SK-N-SH (cell line): ENCODE data around the gene BPIFA2. TPM values are rescaled to one million over a fixed set of nuclear protein-coding genes. Genes with fewer than 3 reads are reported as not detected.

Experiments used
- CTCF ChIA-PET: fragments of 300-600, 350-600 bp; formaldehyde crosslinking; extraction: SDS; loops from one replicate; lab custom pipeline; 2021; lab: Yijun Ruan, JAX
- POLR2A ChIA-PET: fragments of 350-600 bp; sonication (Branson Sonifier 250); formaldehyde crosslinking; extraction: SDS; loops from one replicate; lab custom pipeline; 2020; ENCODE audit warnings: antibody characterized with exemption, inconsistent platforms; lab: Yijun Ruan, JAX
- DNase-seq: peaks from one replicate; pipeline ENCODE4 v3.0.0; 2012
- H2AFZ ChIP-seq: fragments of 200-600 bp; sonication (generic); 2 replicates; pipeline ENCODE4 v1.8.1; 2016; ENCODE audit warnings: antibody characterized with exemption, mild to moderate bottlenecking, low read depth
- H3F3A ChIP-seq: fragments of 200-600 bp; sonication (generic); replicated peaks from 2 replicates; pipeline ENCODE3; 2016; ENCODE audit warnings: antibody characterized with exemption, mild to moderate bottlenecking; ENCODE audit not compliant: insufficient read depth
- H3K27ac ChIP-seq, 2 experiments: fragments of 200-500 bp in 1 of 2; fragments of 200-600 bp in 1 of 2; sonication (Bioruptor generic) in 1 of 2; sonication (generic), shearing (Covaris generic) in 1 of 2; 2 replicates each; pipeline versions ENCODE4 v1.5.1 to v1.6.1; 2014 to 2016; ENCODE audit warnings: low read depth in 2 of 2, inconsistent platforms in 1 of 2, low read length in 1 of 2, mild to moderate bottlenecking in 1 of 2, mixed read lengths in 1 of 2
- H3K27me3 ChIP-seq: fragments of 200-600 bp; sonication (generic), shearing (Covaris generic); 2 replicates; pipeline ENCODE4 v1.6.1; 2016; ENCODE audit warnings: mixed run types; ENCODE audit not compliant: insufficient read depth
- H3K36me3 ChIP-seq, 2 experiments: fragments of 200-500 bp in 1 of 2; fragments of 200-600 bp in 1 of 2; sonication (Bioruptor generic) in 1 of 2; sonication (generic) in 1 of 2; replicated peaks in 1 of 2; 2 replicates each; pipeline versions ENCODE3 to v1.5.1; 2014 to 2016; ENCODE audit warnings: low read length in 1 of 2, mild to moderate bottlenecking in 1 of 2; ENCODE audit not compliant: insufficient read depth in 2 of 2, control insufficient read depth in 1 of 2
- H3K4me1 ChIP-seq, 2 experiments: fragments of 200-500 bp in 1 of 2; fragments of 200-600 bp in 1 of 2; sonication (Bioruptor generic) in 1 of 2; sonication (generic), shearing (Covaris generic) in 1 of 2; 2 replicates each; pipeline versions ENCODE4 v1.5.1 to v1.6.1; 2014 to 2016; ENCODE audit warnings: low read depth in 1 of 2, low read length in 1 of 2, mixed run types in 1 of 2; ENCODE audit not compliant: insufficient read depth in 2 of 2, control insufficient read depth in 1 of 2
- H3K4me2 ChIP-seq: fragments of 200-600 bp; sonication (generic), shearing (Covaris generic); 2 replicates; pipeline ENCODE4 v1.6.1; 2017; ENCODE audit warnings: mixed run types
- H3K4me3 ChIP-seq, 2 experiments: fragments of 200-500 bp in 1 of 2; fragments of 200-600 bp in 1 of 2; sonication (Bioruptor generic) in 1 of 2; sonication (generic), shearing (Covaris generic) in 1 of 2; 2 replicates each; pipeline versions ENCODE4 v1.5.1 to v1.8.1; 2014 to 2016; ENCODE audit warnings: low read depth in 2 of 2, inconsistent platforms in 1 of 2, low read length in 1 of 2, mild to moderate bottlenecking in 1 of 2, mixed read lengths in 1 of 2, moderate library complexity in 1 of 2
- H3K79me2 ChIP-seq: fragments of 200-600 bp; sonication (generic); 2 replicates; pipeline ENCODE4 v1.8.1; 2017; ENCODE audit warnings: mild to moderate bottlenecking; ENCODE audit not compliant: insufficient read depth
- H3K9ac ChIP-seq: fragments of 200-600 bp; sonication (generic); 2 replicates; pipeline ENCODE4 v1.6.1; 2017; ENCODE audit warnings: mixed run types
- H3K9me2 ChIP-seq: fragments of 200-600 bp; sonication (generic); 2 replicates; pipeline ENCODE4 v1.6.1; 2017; ENCODE audit warnings: mixed run types
- H3K9me3 ChIP-seq: fragments of 200-600 bp; sonication (generic); 2 replicates; pipeline ENCODE4 v1.6.1; 2017; ENCODE audit warnings: mixed run types, mild to moderate bottlenecking, moderate library complexity
- H4K20me1 ChIP-seq: fragments of 200-600 bp; sonication (generic); 2 replicates; pipeline ENCODE4 v1.6.1; 2017; ENCODE audit warnings: mild to moderate bottlenecking, mixed run types; ENCODE audit not compliant: insufficient read depth
- CHD2 ChIP-seq: fragments of 150-350 bp; IDR thresholded peaks from 2 replicates; pipeline ENCODE4 v1.6.1; 2018; ENCODE audit warnings: low read length; ENCODE audit not compliant: partially characterized antibody
- FOXJ3 ChIP-seq: sonication (generic); formaldehyde crosslinking; IDR thresholded peaks from 2 replicates; pipeline ENCODE4 v1.5.1; 2020; ENCODE audit warnings: mild to moderate bottlenecking, missing genetic modification reagents
- GATA2 ChIP-seq: sonication (generic); formaldehyde crosslinking; IDR thresholded peaks from 2 replicates; pipeline ENCODE4 v1.5.0; 2020; ENCODE audit warnings: mild to moderate bottlenecking, missing genetic modification reagents
- MEF2A ChIP-seq: IDR thresholded peaks from 2 replicates; pipeline ENCODE4 v1.4.0; 2012; ENCODE audit warnings: low read depth, borderline replicate concordance
- MXI1 ChIP-seq: IDR thresholded peaks from 2 replicates; pipeline ENCODE4 v1.6.1; 2012; ENCODE audit warnings: mild to moderate bottlenecking, low read depth, low read length, improper control_type of control experiment
- POLR2AphosphoS5 ChIP-seq: IDR thresholded peaks from 2 replicates; pipeline ENCODE4 v1.6.1; 2012; ENCODE audit warnings: low read depth, low read length
- RXRA ChIP-seq: IDR thresholded peaks from 2 replicates; pipeline ENCODE4 v1.4.0; 2012; ENCODE audit warnings: low read depth, mild to moderate bottlenecking, borderline replicate concordance
- SIN3A ChIP-seq: IDR thresholded peaks from 2 replicates; pipeline ENCODE4 v1.6.1; 2012; ENCODE audit warnings: low read depth, mild to moderate bottlenecking, low read length, moderate library complexity, borderline replicate concordance
- SMC3 ChIP-seq: IDR thresholded peaks from 2 replicates; pipeline ENCODE4 v1.6.1; 2012; ENCODE audit warnings: low read depth, low read length, improper control_type of control experiment
- WGBS: methylation state at CpG from one replicate; pipeline ENCODE4 v1.1.6; 2017; ENCODE audit warnings: low lambda C conversion rate; 5-methylcytosine and 5-hydroxymethylcytosine counted together
- polyA plus RNA-seq, 3 experiments: library from polyadenylated mRNA; depleted of rRNA; stranded (reverse); fragments of >200 nt; gene quantifications; 2 replicates each; pipeline ENCODE4 v1.2.3, GENCODE V29; 2012
- TF ChIP-seq, protein P1 (sequence below): fragments of 200-600 bp; sonication (generic); IDR thresholded peaks from 2 replicates; pipeline ENCODE4 v1.6.1; 2017; ENCODE audit warnings: antibody characterized with exemption, mild to moderate bottlenecking, moderate library complexity
- TF ChIP-seq, protein P2 (sequence below): IDR thresholded peaks from 2 replicates; pipeline ENCODE4 v1.4.0; 2012; ENCODE audit warnings: low read depth
- TF ChIP-seq, protein P3 (sequence below): IDR thresholded peaks from 2 replicates; pipeline ENCODE4 v1.4.0; 2012; ENCODE audit warnings: low read depth, borderline replicate concordance

Gene BPIFA2
- polyA plus RNA-seq, 1 of the 3 experiments (the other 2 are of a cell fraction), result not detected

DNA sequence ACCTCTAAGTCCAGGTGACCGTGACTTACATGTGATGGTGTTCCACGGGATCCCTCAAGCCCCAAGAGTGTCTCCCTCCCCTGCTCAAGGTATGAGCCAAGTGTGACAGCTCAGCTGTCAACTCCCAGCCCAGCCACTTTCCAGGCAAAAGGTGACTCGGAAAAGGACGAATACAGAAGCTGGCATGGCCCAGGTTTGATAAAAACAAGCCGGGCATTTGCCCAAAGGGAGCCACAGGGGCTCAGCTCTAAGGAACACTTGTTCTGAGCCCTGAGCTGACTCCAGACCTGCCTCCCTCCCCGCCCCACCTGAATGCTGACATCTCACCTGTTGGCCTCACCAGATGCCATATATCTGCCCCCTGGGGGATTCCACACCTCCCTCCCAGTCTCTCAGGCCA, 43.0 kb upstream of the BPIFA2 start:
- H3K79me2 ChIP-seq, result no peaks in the 10 kb centered on the region
- no peaks in the 10 kb centered on the region for H3K9me2 ChIP-seq
- no peaks in the 10 kb centered on the region; the same call in 1 of the 2 replicates for H3K27me3 ChIP-seq
- no peak overlapping the region for H3K4me3 ChIP-seq
- ChIA-PET POLR2A (no interaction called here), CTCF (interaction anchor here (0.6 kb wide), 1 partner anchor 167 kb away, joined by 3 read pairs; no protein-coding TSS in a partner anchor)
- H3K27ac ChIP-seq, result no peak overlapping the region
- no peaks in the 10 kb centered on the region for H4K20me1 ChIP-seq
- TF ChIP-seq SIN3A (no peak), CHD2 (no peak), RXRA (no peak), MXI1 (no peak), POLR2AphosphoS5 (no peak), FOXJ3 (CRISPR knock-in tag) (no peak)
- TF ChIP-seq, protein P1, sequence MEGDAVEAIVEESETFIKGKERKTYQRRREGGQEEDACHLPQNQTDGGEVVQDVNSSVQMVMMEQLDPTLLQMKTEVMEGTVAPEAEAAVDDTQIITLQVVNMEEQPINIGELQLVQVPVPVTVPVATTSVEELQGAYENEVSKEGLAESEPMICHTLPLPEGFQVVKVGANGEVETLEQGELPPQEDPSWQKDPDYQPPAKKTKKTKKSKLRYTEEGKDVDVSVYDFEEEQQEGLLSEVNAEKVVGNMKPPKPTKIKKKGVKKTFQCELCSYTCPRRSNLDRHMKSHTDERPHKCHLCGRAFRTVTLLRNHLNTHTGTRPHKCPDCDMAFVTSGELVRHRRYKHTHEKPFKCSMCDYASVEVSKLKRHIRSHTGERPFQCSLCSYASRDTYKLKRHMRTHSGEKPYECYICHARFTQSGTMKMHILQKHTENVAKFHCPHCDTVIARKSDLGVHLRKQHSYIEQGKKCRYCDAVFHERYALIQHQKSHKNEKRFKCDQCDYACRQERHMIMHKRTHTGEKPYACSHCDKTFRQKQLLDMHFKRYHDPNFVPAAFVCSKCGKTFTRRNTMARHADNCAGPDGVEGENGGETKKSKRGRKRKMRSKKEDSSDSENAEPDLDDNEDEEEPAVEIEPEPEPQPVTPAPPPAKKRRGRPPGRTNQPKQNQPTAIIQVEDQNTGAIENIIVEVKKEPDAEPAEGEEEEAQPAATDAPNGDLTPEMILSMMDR, result no peak
- TF ChIP-seq, all 33 proteins: peak for 0
- no peak overlapping the region for H3K4me2 ChIP-seq
- H3K4me1 ChIP-seq, result no peaks in the 10 kb centered on the region
- 0% methylated on average over 6 of the region's 6 CpGs for WGBS
- H3K36me3 ChIP-seq, result no peaks in the 10 kb centered on the region
- no peaks in the 10 kb centered on the region for H3F3A ChIP-seq
- DNase-seq, result no peak
- H2AFZ ChIP-seq, result no peak overlapping the region
- H3K9ac ChIP-seq, result no peak overlapping the region
- no peaks in the 10 kb centered on the region for H3K9me3 ChIP-seq

DNA sequence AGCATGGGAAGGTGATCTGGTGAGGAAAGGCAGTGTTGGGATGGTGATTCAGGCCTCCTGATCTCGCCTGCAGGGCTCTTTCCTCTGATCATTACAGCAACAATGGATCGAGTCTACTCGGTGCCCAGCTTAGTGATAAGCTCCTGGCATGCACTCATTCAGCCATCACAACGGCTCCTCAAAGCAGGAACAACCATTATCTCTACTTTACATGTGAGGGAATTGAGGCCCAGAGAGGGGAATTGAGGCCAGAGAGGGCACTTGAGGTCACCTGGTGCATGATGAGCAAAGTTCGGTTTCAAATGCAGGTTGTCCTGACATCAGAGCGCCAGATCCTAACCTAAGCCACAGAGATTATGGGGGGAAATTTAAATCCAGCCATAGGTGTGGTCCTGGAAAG, 42.0 kb upstream of the BPIFA2 start:
- Histone ChIP-seq H3K79me2 (no peaks in the 10 kb centered on the region), H3K36me3 (no peaks in the 10 kb centered on the region), H3K4me2 (no peak overlapping the region), H3K27ac (no peak overlapping the region), H3F3A (no peaks in the 10 kb centered on the region), H3K4me3 (no peak overlapping the region), H3K9ac (no peak overlapping the region), H3K4me1 (no peaks in the 10 kb centered on the region), H4K20me1 (no peaks in the 10 kb centered on the region), H3K9me2 (no peaks in the 10 kb centered on the region), H3K27me3 (peaks cover 6% of the 10 kb centered on the region; the same call in 1 of the 2 replicates), H2AFZ (no peak overlapping the region), H3K9me3 (no peaks in the 10 kb centered on the region)
- ChIA-PET POLR2A (no interaction called here), CTCF (no interaction called here)
- WGBS, result 13% methylated on average over 6 of the region's 6 CpGs
- TF ChIP-seq RXRA (no peak), SMC3 (no peak), GATA2 (CRISPR knock-in tag) (no peak), SIN3A (no peak), MEF2A (no peak)
- TF ChIP-seq, protein P2, sequence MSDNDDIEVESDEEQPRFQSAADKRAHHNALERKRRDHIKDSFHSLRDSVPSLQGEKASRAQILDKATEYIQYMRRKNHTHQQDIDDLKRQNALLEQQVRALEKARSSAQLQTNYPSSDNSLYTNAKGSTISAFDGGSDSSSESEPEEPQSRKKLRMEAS, result no peak
- TF ChIP-seq, protein P3, sequence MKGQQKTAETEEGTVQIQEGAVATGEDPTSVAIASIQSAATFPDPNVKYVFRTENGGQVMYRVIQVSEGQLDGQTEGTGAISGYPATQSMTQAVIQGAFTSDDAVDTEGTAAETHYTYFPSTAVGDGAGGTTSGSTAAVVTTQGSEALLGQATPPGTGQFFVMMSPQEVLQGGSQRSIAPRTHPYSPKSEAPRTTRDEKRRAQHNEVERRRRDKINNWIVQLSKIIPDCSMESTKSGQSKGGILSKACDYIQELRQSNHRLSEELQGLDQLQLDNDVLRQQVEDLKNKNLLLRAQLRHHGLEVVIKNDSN, result no peak
- DNase-seq, result no peak
